K562 (cell line): ENCODE results near the gene LRRTM4.

Experiments
- DPF2 ChIP-seq: fragments of 450-650 bp; IDR thresholded peaks from 2 replicates; pipeline ENCODE4 v1.6.1; 2016
- EZH2 ChIP-seq: IDR thresholded peaks from 2 replicates; pipeline ENCODE4 v1.6.1; 2012; ENCODE audit warnings: low read depth, mild to moderate bottlenecking, inconsistent platforms, low read length, borderline replicate concordance
- RBFOX2 ChIP-seq: fragments of 200-400 bp; formaldehyde crosslinking; IDR thresholded peaks from 2 replicates; pipeline ENCODE4 v1.6.1; 2017; ENCODE audit warnings: low read depth, mild to moderate bottlenecking, low read length, moderate library complexity
- SP1 ChIP-seq: sonication (generic); formaldehyde crosslinking; IDR thresholded peaks from 2 replicates; pipeline ENCODE4 v1.8.1; 2022; ENCODE audit warnings: mild to moderate bottlenecking, missing genetic modification reagents
- ZFP1 ChIP-seq: fragments of 450-650 bp; formaldehyde crosslinking; IDR thresholded peaks from 2 replicates; pipeline ENCODE4 v1.4.0; 2020; ENCODE audit warnings: mild to moderate bottlenecking, mixed read lengths
- TF ChIP-seq, protein P1 (sequence below), 3 experiments: IDR thresholded peaks in 2 of 3; conservative IDR thresholded peaks in 1 of 3; 2 replicates each; pipeline ENCODE4 v1.5.1; 2011 to 2012; ENCODE audit warnings: low read length in 3 of 3, mild to moderate bottlenecking in 3 of 3, control low read depth in 2 of 3, improper control_type of control experiment in 1 of 3, inconsistent platforms in 1 of 3, low read depth in 1 of 3, mixed read lengths in 1 of 3, moderate library complexity in 1 of 3; ENCODE audit not compliant: insufficient read depth in 2 of 3
- TF ChIP-seq, protein P2 (sequence below): fragments of 250-450 bp; sonication (Bioruptor Pico); IDR thresholded peaks from 2 replicates; pipeline ENCODE4 v1.5.0; 2020; ENCODE audit warnings: mild to moderate bottlenecking, borderline replicate concordance
- TF ChIP-seq, protein P3 (sequence below): sonication (generic); formaldehyde crosslinking; IDR thresholded peaks from 2 replicates; pipeline ENCODE4 v1.9.0; 2022; ENCODE audit warnings: mild to moderate bottlenecking, missing genetic modification reagents

- TF ChIP-seq ZFP1 (CRISPR knock-in tag) (no peak), EZH2 (no peak), DPF2 (no peak), RBFOX2 (no peak), SP1 (CRISPR knock-in tag) (no peak)
- TF ChIP-seq, protein P1, sequence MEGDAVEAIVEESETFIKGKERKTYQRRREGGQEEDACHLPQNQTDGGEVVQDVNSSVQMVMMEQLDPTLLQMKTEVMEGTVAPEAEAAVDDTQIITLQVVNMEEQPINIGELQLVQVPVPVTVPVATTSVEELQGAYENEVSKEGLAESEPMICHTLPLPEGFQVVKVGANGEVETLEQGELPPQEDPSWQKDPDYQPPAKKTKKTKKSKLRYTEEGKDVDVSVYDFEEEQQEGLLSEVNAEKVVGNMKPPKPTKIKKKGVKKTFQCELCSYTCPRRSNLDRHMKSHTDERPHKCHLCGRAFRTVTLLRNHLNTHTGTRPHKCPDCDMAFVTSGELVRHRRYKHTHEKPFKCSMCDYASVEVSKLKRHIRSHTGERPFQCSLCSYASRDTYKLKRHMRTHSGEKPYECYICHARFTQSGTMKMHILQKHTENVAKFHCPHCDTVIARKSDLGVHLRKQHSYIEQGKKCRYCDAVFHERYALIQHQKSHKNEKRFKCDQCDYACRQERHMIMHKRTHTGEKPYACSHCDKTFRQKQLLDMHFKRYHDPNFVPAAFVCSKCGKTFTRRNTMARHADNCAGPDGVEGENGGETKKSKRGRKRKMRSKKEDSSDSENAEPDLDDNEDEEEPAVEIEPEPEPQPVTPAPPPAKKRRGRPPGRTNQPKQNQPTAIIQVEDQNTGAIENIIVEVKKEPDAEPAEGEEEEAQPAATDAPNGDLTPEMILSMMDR (IDR thresholded peaks at IDR 0.05 in 2 of 3, conservative IDR thresholded peaks at IDR 0.05 in 1 of 3; ENCODE audit: insufficient read depth in 2 of 3, low read depth in 1 of 3, low read length in 3 of 3) = no peak
- TF ChIP-seq, protein P2, sequence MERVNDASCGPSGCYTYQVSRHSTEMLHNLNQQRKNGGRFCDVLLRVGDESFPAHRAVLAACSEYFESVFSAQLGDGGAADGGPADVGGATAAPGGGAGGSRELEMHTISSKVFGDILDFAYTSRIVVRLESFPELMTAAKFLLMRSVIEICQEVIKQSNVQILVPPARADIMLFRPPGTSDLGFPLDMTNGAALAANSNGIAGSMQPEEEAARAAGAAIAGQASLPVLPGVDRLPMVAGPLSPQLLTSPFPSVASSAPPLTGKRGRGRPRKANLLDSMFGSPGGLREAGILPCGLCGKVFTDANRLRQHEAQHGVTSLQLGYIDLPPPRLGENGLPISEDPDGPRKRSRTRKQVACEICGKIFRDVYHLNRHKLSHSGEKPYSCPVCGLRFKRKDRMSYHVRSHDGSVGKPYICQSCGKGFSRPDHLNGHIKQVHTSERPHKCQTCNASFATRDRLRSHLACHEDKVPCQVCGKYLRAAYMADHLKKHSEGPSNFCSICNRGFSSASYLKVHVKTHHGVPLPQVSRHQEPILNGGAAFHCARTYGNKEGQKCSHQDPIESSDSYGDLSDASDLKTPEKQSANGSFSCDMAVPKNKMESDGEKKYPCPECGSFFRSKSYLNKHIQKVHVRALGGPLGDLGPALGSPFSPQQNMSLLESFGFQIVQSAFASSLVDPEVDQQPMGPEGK (CRISPR knock-in tag) = no peak
- TF ChIP-seq, protein P3, sequence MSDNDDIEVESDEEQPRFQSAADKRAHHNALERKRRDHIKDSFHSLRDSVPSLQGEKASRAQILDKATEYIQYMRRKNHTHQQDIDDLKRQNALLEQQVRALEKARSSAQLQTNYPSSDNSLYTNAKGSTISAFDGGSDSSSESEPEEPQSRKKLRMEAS (CRISPR knock-in tag) = no peak
Measured at GRCh38 chr2:77086051-77086450, 436.1 kb downstream of the LRRTM4 start.
